Measurements from ENCODE around the gene GAA.

GRCh38 chr17:80109066-80109660 lies 7.8 kb downstream of the GAA start:
- TF ChIP-seq, protein P1, sequence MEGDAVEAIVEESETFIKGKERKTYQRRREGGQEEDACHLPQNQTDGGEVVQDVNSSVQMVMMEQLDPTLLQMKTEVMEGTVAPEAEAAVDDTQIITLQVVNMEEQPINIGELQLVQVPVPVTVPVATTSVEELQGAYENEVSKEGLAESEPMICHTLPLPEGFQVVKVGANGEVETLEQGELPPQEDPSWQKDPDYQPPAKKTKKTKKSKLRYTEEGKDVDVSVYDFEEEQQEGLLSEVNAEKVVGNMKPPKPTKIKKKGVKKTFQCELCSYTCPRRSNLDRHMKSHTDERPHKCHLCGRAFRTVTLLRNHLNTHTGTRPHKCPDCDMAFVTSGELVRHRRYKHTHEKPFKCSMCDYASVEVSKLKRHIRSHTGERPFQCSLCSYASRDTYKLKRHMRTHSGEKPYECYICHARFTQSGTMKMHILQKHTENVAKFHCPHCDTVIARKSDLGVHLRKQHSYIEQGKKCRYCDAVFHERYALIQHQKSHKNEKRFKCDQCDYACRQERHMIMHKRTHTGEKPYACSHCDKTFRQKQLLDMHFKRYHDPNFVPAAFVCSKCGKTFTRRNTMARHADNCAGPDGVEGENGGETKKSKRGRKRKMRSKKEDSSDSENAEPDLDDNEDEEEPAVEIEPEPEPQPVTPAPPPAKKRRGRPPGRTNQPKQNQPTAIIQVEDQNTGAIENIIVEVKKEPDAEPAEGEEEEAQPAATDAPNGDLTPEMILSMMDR (IDR thresholded peaks at IDR 0.05), result no peak
- TF ChIP-seq POLR2AphosphoS5 (IDR thresholded peaks at IDR 0.05; ENCODE audit: low read depth, low read length) (no peak), SIN3A (IDR thresholded peaks at IDR 0.05; ENCODE audit: borderline replicate concordance, insufficient read depth, low read depth, low read length) (no peak), REST (IDR thresholded peaks at IDR 0.05; ENCODE audit: insufficient read depth in 1 of 2, low read depth in 2 of 2, low read length in 1 of 2) (no peak), TCF7L2 (IDR thresholded peaks at IDR 0.05; ENCODE audit: low read depth, low read length) (no peak)

Measured in Panc1 (cell line).